CD4-positive, alpha-beta T cell (primary cell): Measurements from ENCODE around the gene CDKAL1. TPM values are rescaled to one million over a fixed set of nuclear protein-coding genes. Genes with fewer than 3 reads are reported as not detected.
"Not testable (repeated sequence)": the region's sequence is repeated elsewhere in the genome, so short reads cannot be mapped to it uniquely, and the experiment has no call there.

Experiments used
- ATAC-seq: fragments of 200-7000 bp; cut with Tn5 transposase; one replicate; pipeline ENCODE4 v1.10.0; 2022; ENCODE audit warnings: mild to moderate bottlenecking; ENCODE audit not compliant: poor library complexity
- CTCF ChIA-PET: fragments of 350-600 bp; sonication (Branson Sonifier 250); formaldehyde crosslinking; loops from one replicate; lab custom pipeline; 2021; ENCODE audit warnings: antibody characterized with exemption, inconsistent platforms; lab: Charles Lee
- POLR2A ChIA-PET: fragments of 350-600 bp; sonication (Branson Sonifier 250); formaldehyde crosslinking; loops from one replicate; lab custom pipeline; 2021; ENCODE audit warnings: antibody characterized with exemption, inconsistent platforms; lab: Charles Lee
- DNase-seq, 14 experiments: peaks; one replicate each; pipeline ENCODE4 v3.0.0-alpha.2; 2013 to 2020; ENCODE audit warnings: mixed read lengths in 2 of 14
- H3K27ac ChIP-seq, 2 donors: one replicate each; pipeline versions ENCODE4 v1.5.1 to v1.7.0; 2013; ENCODE audit warnings: low read length in 2 of 2, low read depth in 1 of 2, mild to moderate bottlenecking in 1 of 2
- H3K27me3 ChIP-seq, 2 experiments: 1 replicate in 1 of 2; 2 replicates in 1 of 2; pipeline versions ENCODE4 v1.6.1 to v1.7.0; 2013; ENCODE audit warnings: low read length in 2 of 2, control low read depth in 1 of 2, mild to moderate bottlenecking in 1 of 2, moderate library complexity in 1 of 2; ENCODE audit not compliant: insufficient read depth in 2 of 2, control insufficient read depth in 1 of 2
- H3K36me3 ChIP-seq: one replicate; pipeline ENCODE4 v1.6.1; 2013; ENCODE audit warnings: low read length, control low read depth; ENCODE audit not compliant: insufficient read depth
- H3K4me1 ChIP-seq: one replicate; pipeline ENCODE4 v1.6.1; 2013; ENCODE audit warnings: low read length, control low read depth; ENCODE audit not compliant: insufficient read depth
- H3K4me3 ChIP-seq: one replicate; pipeline ENCODE4 v1.5.1; 2013; ENCODE audit warnings: mild to moderate bottlenecking, low read length, moderate library complexity
- H3K9me3 ChIP-seq, 2 experiments: 1 replicate in 1 of 2; 2 replicates in 1 of 2; pipeline versions ENCODE4 v1.6.1 to v1.7.0; 2013; ENCODE audit warnings: low read length in 2 of 2, mild to moderate bottlenecking in 2 of 2, control low read depth in 1 of 2, moderate library complexity in 1 of 2; ENCODE audit not compliant: control insufficient read depth in 1 of 2, insufficient read depth in 1 of 2
- H3K27ac Mint-ChIP-seq: one replicate; pipeline ENCODE4 v1.8.0; 2020; ENCODE audit warnings: mixed read lengths
- H3K27me3 Mint-ChIP-seq: one replicate; pipeline ENCODE4 v1.8.0; 2021; ENCODE audit warnings: mixed read lengths
- H3K36me3 Mint-ChIP-seq: one replicate; pipeline ENCODE4 v1.8.0; 2021; ENCODE audit warnings: low read depth, mixed read lengths
- H3K4me1 Mint-ChIP-seq: one replicate; pipeline ENCODE4 v1.8.0; 2021; ENCODE audit warnings: low read depth, mixed read lengths
- H3K4me3 Mint-ChIP-seq: one replicate; pipeline ENCODE4 v1.8.0; 2020; ENCODE audit warnings: mild to moderate bottlenecking, mixed read lengths
- H3K9me3 Mint-ChIP-seq: one replicate; pipeline ENCODE4 v1.8.0; 2020; ENCODE audit warnings: mixed read lengths
- CTCF ChIP-seq: fragments of 200-600 bp; IDR thresholded peaks from one replicate; pipeline ENCODE4 v1.8.0; 2022; ENCODE audit warnings: antibody characterized with exemption, mild to moderate bottlenecking
- intact Hi-C, 2 experiments: fragments of 100-400 bp; cut with DNase I in 1 of 2; cut with micrococcal nuclease in 1 of 2; formaldehyde crosslinking; loops; one replicate each; pipeline versions ENCODE4 v1.15.1 to v1.9.0; 2023 to 2025; cut with DNase I, micrococcal nuclease
- total RNA-seq, 174 experiments: library from RNA in 2 of 174; stranded (reverse) in 2 of 174; gene quantifications; one replicate each; pipeline ENCODE4 v1.2.3 and lab custom pipeline; 2021 to 2026

CDKAL1 gene
- total RNA-seq, 2 experiments from 2014 or later, result 21.3 to 23.9 TPM

DNA sequence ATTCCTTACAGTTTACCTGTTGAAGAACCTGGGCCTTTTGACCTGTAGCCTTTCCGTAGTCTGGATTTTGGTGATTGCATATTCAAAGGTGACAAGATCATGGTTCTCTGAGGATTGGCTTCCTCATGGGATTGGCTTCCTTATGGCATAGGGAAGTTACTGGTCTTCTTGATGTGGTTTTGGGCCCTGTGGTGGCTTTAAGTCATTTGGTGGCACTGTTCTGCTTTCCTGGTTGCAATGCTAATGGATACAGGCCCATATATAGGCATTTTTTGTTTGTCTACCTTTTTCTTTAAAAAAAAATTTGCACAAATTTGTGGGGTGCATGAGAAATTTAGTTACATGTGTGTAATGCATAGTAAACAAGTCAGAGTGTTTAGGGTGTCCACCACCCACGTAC is 185.7 kb downstream of the CDKAL1 start:
- peaks cover 22% of the 10 kb centered on the region for H3K4me1 Mint-ChIP-seq
- DNase-seq (no peak), ATAC-seq (no peak)
- Histone ChIP-seq H3K36me3 (peaks cover 2% of the 10 kb centered on the region), H3K4me3 (no peak overlapping the region), H3K27ac (no peak overlapping the region), H3K27me3 (no peaks in the 10 kb centered on the region), H3K9me3 (no peaks in the 10 kb centered on the region), H3K4me1 (no peaks in the 10 kb centered on the region)
- no peaks in the 10 kb centered on the region for H3K27me3 Mint-ChIP-seq
- TF ChIP-seq CTCF, result no peak
- POLR2A ChIA-PET, result no interaction called here
- H3K36me3 Mint-ChIP-seq, result peaks cover 24% of the 10 kb centered on the region
- CTCF ChIA-PET, result no interaction called here
- no peaks in the 10 kb centered on the region for H3K9me3 Mint-ChIP-seq
- no peak overlapping the region for H3K27ac Mint-ChIP-seq
- intact Hi-C loops, result no loop called here
- H3K4me3 Mint-ChIP-seq, result no peak overlapping the region

DNA sequence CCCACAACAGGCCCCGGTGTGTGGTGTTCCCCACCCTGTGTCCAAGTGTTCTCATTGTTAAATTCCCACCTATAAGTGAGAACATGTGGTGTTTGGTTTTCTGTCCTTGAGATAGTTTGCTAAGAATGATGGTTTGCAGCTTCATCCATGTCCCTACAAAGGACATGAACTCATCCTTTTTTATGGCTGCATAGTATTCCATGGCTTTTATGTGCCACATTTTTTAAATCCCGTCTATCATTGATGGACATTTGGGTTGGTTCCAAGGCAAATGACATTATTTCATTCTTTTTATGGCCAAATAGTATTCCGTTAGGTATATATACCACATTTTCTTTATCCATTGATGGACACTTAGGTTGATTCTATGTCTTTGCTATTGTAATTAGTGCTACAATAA is 186.9 kb downstream of the CDKAL1 start:
- H3K9me3 ChIP-seq, H3K4me3 Mint-ChIP-seq, H3K27me3 Mint-ChIP-seq, DNase-seq, H3K27ac Mint-ChIP-seq, H3K4me3 ChIP-seq, H3K27ac ChIP-seq, H3K36me3 ChIP-seq, intact Hi-C loops, H3K4me1 ChIP-seq, POLR2A ChIA-PET, ATAC-seq, H3K9me3 Mint-ChIP-seq, CTCF ChIA-PET, H3K27me3 ChIP-seq: not testable (repeated sequence)
- Mint-ChIP-seq H3K4me1 (peaks cover 24% of the 10 kb centered on the region), H3K36me3 (peaks cover 31% of the 10 kb centered on the region)

DNA sequence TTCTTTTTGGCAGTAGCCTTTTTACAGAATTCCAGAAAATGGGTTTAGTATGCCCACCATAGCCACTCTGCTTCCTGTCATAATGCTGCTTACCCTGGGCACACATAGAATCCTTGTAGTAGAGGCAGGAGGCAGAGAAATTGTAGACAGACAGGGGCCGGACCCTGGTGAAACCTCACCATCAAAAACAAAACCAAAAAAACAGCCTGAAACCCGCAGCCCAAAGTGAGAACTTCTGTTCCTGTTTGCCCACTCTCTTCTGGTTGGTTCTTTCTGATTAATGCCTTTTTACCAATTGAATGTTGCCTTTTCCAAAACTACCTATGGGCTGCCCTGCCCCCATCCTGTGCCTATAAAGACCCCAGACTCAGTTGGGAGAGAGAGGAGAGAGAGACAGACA is 188.2 kb downstream of the CDKAL1 start:
- ATAC-seq, result no peak
- no peak overlapping the region for H3K27ac ChIP-seq
- Mint-ChIP-seq H3K27me3 (no peaks in the 10 kb centered on the region), H3K36me3 (peaks cover 41% of the 10 kb centered on the region), H3K4me3 (no peak overlapping the region), H3K4me1 (peaks cover 24% of the 10 kb centered on the region), H3K9me3 (no peaks in the 10 kb centered on the region), H3K27ac (no peak overlapping the region)
- H3K36me3 ChIP-seq, result peaks cover 2% of the 10 kb centered on the region
- intact Hi-C loops, result no loop called here
- H3K9me3 ChIP-seq, result no peaks in the 10 kb centered on the region
- POLR2A ChIA-PET, result no interaction called here
- no peak for DNase-seq
- no peak overlapping the region for H3K4me3 ChIP-seq
- H3K4me1 ChIP-seq, result no peaks in the 10 kb centered on the region
- H3K27me3 ChIP-seq, result no peaks in the 10 kb centered on the region
- CTCF ChIA-PET, result no interaction called here
- no peak for TF ChIP-seq CTCF

GRCh38 chr6:20723236-20723635 is 189.0 kb downstream of the CDKAL1 start:
- Histone ChIP-seq H3K4me1 (no peaks in the 10 kb centered on the region), H3K27ac (no peak overlapping the region), H3K4me3 (no peak overlapping the region), H3K9me3 (no peaks in the 10 kb centered on the region), H3K36me3 (peaks cover 2% of the 10 kb centered on the region), H3K27me3 (no peaks in the 10 kb centered on the region)
- POLR2A ChIA-PET, result no interaction called here
- Mint-ChIP-seq H3K9me3 (no peaks in the 10 kb centered on the region), H3K36me3 (peaks cover 43% of the 10 kb centered on the region), H3K27ac (no peak overlapping the region), H3K27me3 (no peaks in the 10 kb centered on the region), H3K4me3 (no peak overlapping the region), H3K4me1 (peaks cover 17% of the 10 kb centered on the region)
- DNase-seq (no peak), ATAC-seq (no peak)
- no peak for TF ChIP-seq CTCF
- CTCF ChIA-PET, result no interaction called here
- intact Hi-C loops, result no loop called here
